Activated CD8-positive, alpha-beta memory T cell treated with anti-CD3 and anti-CD28 coated beads, Interleukin-2, amount 50 U/mL, for 1 hour (primary cell): ENCODE data around the gene SELL.
"Not testable (repeated sequence)": the region's sequence is repeated elsewhere in the genome, so short reads cannot be mapped to it uniquely, and the experiment has no call there.

ENCODE experiments used
- DNase-seq: peaks from one replicate; pipeline ENCODE4 v3.0.0-alpha.2; 2020; ENCODE audit errors: extremely low read depth

The SELL gene

DNA sequence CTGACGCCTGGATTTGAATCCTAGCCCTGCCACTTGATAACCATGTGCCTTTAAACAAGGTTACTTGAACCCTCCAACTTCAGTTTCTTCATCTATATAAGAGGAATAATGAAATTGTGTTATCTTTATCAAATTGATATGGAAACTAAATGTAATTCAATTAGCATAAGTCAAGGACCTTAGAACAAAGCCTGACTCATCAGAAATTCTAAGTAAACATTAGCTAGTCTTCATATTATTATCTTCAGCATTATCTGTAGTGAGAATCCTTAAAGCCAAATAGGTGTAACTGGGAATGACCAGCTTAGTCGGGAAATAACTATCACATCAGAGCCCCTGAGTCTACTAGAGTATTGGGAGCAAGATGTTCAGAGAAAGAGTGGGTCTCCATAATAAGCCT is 6.6 kb downstream of the SELL start:
- DNase-seq: no peak

DNA sequence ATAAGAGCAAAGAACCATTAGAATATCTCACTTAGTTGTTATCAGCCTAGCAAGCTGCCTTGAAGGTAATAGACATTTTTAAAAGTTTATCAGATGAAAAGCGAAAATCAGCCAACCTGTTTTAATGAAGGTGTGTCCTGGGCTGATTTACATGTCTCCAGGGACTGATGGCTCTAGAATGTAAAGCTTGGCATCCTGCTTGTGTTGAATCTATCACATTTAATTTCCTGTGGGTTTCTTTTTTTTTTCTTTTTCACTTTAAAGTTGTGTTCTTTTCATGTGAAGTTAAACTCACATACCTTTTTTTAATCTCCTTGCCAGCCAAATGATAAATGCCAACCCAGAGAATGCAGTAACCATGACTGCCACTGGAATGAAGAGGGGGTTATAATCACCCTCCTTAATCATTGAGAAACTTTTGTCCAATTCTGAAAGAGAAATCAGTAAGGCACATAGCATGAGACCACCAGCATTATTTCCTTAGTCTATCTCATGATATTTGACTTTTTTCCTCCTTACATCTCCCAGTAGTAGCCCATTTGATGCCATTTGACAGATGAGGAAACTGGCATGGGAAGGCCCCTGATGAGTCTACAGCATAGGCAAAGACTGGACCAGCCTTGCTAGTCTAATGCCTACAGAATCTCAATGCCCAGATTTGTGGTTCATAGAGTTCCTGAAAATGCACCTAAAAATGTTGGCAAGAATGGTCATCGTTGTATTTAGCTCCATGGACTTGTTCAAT is 10.0 kb downstream of the SELL start:
- no peak for DNase-seq

DNA sequence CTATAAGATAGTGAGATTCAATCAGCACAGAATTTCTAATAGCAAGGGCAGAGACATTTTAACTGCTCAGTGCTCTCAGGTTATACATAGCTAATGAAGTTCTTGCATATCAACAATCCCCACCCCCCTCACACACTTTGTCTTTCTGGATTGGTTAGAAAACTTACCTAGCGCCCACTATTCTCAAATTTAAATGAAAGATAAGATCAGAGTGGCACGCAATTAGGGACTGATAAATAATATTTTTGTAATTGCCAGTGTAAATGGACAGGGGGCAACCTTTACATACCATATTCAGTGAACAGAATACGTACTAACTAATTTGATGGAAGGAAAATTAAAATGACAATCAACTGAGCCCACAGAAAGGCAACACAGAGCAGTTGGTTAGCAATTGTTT is 11.7 kb downstream of the SELL start:
- DNase-seq: no peak

DNA sequence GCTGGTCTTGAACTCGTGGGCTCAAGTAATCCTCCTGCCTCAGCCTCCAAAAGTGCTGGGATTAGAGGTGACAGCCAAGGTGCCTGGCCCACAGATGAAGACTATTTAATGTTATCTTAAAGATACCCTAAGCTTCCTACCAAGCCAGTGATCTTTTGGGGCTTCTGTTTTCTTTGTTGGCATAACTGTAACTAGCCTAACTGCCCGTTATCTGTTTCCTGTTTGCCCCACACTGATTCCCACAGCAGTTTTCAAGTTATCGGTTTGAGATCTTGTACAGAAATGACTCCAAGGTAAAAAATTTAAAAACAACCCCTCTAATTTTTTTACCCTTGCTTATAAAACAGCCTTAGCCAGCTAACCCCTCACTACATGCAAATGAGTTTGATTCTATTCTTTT is 12.4 kb downstream of the SELL start:
- no peak for DNase-seq

GRCh38 chr1:169697755-169698154 is 13.7 kb downstream of the SELL start:
- DNase-seq: no peak

DNA sequence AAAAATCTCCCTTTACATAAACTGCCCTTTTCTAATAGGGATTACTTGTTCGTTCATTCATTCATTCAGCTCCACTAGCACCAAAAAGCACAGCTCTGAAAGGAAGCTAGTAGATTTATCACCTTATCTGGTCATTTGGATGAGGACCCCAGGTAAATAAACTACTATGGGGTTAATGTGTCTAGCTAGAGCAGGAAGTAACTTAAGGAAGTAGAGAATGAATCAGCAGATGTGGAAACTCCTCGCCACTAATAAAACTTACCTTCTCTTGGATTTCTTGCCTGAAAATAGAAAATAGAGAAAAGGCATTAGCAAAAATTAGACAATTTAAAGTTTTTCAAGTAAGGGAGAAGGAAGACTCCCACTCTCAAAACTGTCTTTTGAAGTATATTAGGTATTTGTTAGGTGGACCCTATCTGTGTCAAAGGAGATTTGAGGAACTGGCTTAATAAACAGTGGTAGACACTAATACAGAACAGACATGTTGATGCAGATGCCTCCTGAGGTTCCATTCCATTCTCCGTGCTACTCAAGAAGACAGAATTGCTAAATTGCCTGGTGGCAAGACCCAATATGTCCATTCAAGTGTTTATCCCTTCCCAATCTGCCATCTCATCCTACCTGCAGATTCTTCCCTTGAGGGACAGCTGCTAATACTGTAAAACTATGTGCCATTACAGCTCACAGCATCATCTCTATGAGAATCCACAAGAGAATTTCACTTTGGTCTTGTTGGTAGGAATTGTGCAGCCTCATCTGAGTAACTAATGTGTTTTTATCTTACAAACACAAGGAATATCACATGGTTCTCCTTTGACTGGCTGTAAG is 14.9 kb downstream of the SELL start:
- DNase-seq: no peak

GRCh38 chr1:169694304-169695075 is 16.9 kb downstream of the SELL start:
- no peak for DNase-seq

GRCh38 chr1:169692756-169693460 is 18.5 kb downstream of the SELL start:
- DNase-seq: no peak

- no peak for DNase-seq
Observed at GRCh38 chr1:169690489-169690888, 20.9 kb downstream of the SELL start.

DNA sequence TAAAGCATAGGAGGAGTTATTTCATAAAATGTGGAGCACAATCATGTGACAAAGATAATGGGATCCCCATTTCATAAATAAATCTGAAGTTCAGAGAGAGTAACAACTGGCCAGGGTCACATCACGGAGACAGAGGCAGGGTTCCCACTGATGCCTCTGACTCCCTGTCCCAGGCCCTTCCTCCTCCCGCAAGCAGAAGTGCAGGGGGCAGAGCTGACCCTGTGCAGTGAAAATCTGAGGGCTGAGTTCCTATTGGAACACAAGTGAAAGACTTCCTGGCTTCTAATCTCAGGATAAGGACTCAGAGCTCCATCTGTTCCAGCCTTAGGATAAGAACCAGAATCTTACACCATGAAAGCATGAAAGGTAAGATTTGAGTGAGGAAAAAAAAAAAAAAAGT is 22.0 kb downstream of the SELL start:
- no peak for DNase-seq

GRCh38 chr1:169688377-169688776 is 23.0 kb downstream of the SELL start:
- DNase-seq: not testable (repeated sequence)

DNA sequence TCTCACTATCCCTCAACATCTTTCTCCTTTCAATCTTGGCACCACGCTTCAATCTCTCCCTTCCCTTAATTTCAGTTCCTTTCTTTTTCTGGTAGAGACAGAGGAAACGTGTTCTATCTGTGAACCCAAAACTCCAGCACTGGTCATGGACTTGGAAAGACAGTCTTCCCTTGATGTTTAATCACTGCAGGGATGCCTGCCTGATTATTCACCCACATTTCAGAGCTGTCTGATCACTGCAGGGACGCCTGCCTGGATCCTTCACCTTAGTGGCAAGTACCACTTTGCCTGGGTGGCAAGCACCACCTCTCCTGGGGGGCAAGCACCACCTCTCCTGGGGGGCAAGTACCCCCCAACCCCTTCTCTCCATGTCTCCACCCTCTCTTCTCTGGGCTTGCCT is 27.8 kb downstream of the SELL start:
- no peak for DNase-seq

GRCh38 chr1:169683168-169683567 is 28.3 kb downstream of the SELL start:
- not testable (repeated sequence) for DNase-seq

- DNase-seq: no peak
Observed at GRCh38 chr1:169682071-169682470, 29.3 kb downstream of the SELL start.

GRCh38 chr1:169681140-169681539 is 30.3 kb downstream of the SELL start:
- DNase-seq: no peak

DNA sequence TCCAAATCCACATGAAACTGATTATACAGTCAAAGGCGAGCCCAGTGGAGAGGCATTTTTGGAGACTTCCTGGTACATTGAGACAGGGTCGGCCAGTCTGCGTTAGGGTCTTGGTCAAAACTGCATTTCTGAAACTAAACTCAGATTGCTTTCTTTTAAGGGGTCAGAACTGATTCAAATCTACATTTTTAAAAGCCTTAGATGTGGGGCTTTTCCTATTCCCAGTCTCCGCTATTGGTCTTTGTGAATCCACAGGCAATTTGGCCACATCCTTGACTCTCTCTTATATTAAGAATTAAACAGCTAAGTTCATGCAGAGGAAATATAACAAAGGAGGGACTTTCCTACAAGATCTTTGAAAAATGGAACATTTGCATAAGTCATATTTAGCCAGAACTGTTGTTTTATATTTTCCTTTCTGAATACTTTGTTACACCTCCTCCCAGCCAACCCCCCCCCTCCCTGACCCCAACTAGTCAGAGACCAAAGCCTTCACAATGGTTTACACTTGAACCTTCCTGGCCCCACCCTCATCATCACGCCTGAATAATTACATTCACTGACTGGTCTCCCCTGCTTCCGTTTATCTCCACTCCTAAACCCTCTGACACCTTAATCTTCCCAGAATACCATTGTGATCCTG is 30.9 kb downstream of the SELL start:
- DNase-seq: no peak

GRCh38 chr1:169679692-169680091 is 31.7 kb downstream of the SELL start:
- DNase-seq: no peak

DNA sequence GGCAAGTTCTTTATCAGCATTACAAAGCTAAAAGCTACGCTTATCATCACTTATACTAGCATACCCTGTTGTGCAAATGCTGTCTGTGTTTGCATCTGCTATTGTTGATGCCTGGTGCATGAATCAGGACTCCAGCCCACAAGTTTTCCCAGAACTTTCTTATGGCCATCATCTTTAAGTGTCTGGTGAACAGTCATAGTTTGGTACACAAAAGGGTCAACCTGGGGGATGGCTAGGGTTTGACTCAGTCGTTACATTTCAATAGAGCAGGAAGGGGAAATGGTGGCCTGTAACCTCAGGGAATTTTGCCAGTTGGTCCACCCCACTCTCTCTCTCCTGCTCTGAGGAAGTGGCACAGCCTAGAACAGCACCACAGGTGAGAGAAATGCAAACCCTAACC is 35.4 kb downstream of the SELL start:
- no peak for DNase-seq

DNA sequence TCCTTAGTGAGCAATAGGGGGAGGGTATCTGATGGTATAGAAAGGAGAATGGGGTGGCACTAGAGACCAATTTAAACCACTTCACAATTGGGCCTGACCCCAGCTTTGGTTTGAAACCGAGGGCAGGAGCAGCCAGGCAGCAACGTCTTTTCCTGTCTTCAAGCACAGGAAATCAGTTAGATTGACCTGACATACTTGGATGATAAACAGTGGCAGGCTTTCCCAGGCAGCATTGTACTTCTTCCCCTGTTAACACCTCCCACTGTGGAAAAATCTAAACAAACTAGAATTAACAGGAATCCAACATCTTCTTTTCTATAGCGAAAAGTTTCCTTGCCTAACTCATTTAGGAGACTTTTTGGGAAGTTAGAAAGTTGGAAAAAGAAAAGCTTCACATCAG is 40.6 kb downstream of the SELL start:
- no peak for DNase-seq

- not testable (repeated sequence) for DNase-seq
Observed at GRCh38 chr1:169670244-169670643, 41.2 kb downstream of the SELL start.
